GM12878 (cell line): ENCODE results near the gene IFNA4. TPM values are rescaled to one million over a fixed set of nuclear protein-coding genes. Genes with fewer than 3 reads are reported as not detected.
"Not testable (repeated sequence)": the region's sequence is repeated elsewhere in the genome, so short reads cannot be mapped to it uniquely, and the experiment has no call there.

Source experiments
- ATAC-seq: fragments of 200-7000 bp; cut with Tn5 transposase; 3 replicates; pipeline ENCODE4 v1.9.1; 2020; ENCODE audit warnings: mild to moderate bottlenecking, moderate library complexity
- BruUV-seq: library from RNA; stranded (reverse); fragments of 400-500 nt; replicated peaks from 2 replicates; lab custom pipeline; 2021; lab: Mats Ljungman, UMichigan
- CTCF ChIA-PET: fragments of 300-600 bp; sonication (Branson Sonifier 250); formaldehyde crosslinking; extraction: SDS; loops from one replicate; lab custom pipeline; 2021; ENCODE audit warnings: inconsistent platforms; lab: Yijun Ruan, JAX
- POLR2A ChIA-PET: fragments of 350-600 bp; formaldehyde crosslinking; extraction: SDS; loops from one replicate; lab custom pipeline; 2021; ENCODE audit warnings: inconsistent platforms; lab: Charles Lee
- RAD21 ChIA-PET: fragments of 300-600 bp; sonication (Branson Sonifier 250); formaldehyde crosslinking; loops from one replicate; lab custom pipeline; 2023; ENCODE audit warnings: antibody characterized with exemption; ENCODE audit not compliant: unreplicated experiment; lab: Charles Lee
- SMC1A ChIA-PET: fragments of 300-600 bp; sonication (Branson Sonifier 250); formaldehyde crosslinking; loops from one replicate; lab custom pipeline; 2023; ENCODE audit not compliant: unreplicated experiment, uncharacterized antibody; lab: Charles Lee
- DNase-seq: peaks from one replicate; pipeline ENCODE4 v3.0.0-alpha.2; 2011; ENCODE audit warnings: low read depth, low spot score
- FAIRE-seq: peaks from 3 replicates; lab custom pipeline; 2011; peaks lifted over from hg19 to GRCh38; lab: Jason Lieb, UNC
- H2AFZ ChIP-seq: 2 replicates; pipeline ENCODE4 v1.6.0; 2011; ENCODE audit warnings: low read depth, low read length, control low read depth; ENCODE audit not compliant: control insufficient read depth
- H3K27ac ChIP-seq: 2 replicates; pipeline ENCODE4 v1.5.1; 2011; ENCODE audit warnings: control low read depth; ENCODE audit not compliant: control insufficient read depth, insufficient read depth
- H3K27me3 ChIP-seq, 2 experiments: replicated peaks in 1 of 2; 2 replicates each; pipeline versions ENCODE4 v1.6.0 to v1.6.1; 2011; ENCODE audit warnings: low read length in 1 of 2; ENCODE audit not compliant: control insufficient read depth in 2 of 2, insufficient read depth in 2 of 2
- H3K36me3 ChIP-seq, 2 experiments: 2 replicates each; pipeline ENCODE4 v1.5.1; 2011; ENCODE audit warnings: low read length in 1 of 2; ENCODE audit not compliant: control insufficient read depth in 2 of 2, insufficient read depth in 2 of 2
- H3K4me1 ChIP-seq: 2 replicates; pipeline ENCODE4 v1.6.1; 2011; ENCODE audit warnings: mild to moderate bottlenecking, low read length, moderate library complexity, mixed read lengths; ENCODE audit not compliant: control insufficient read depth, insufficient read depth
- H3K4me2 ChIP-seq: 2 replicates; pipeline ENCODE4 v1.6.0; 2011; ENCODE audit warnings: control low read depth; ENCODE audit not compliant: control insufficient read depth, insufficient read depth
- H3K4me3 ChIP-seq: fragments of 200-600 bp; sonication (generic); 2 replicates; pipeline ENCODE4 v1.5.1; 2016
- H3K79me2 ChIP-seq: 2 replicates; pipeline ENCODE4 v1.6.0; 2011; ENCODE audit warnings: low read length; ENCODE audit not compliant: control insufficient read depth, insufficient read depth
- H3K9ac ChIP-seq: 2 replicates; pipeline ENCODE4 v1.8.0; 2011; ENCODE audit warnings: low read length, control low read depth, mixed read lengths; ENCODE audit not compliant: control insufficient read depth, insufficient read depth
- H3K9me3 ChIP-seq: replicated peaks from 3 replicates; pipeline ENCODE4 v1.5.1; 2011; ENCODE audit warnings: mild to moderate bottlenecking, low read length; ENCODE audit not compliant: control insufficient read depth, insufficient read depth
- H4K20me1 ChIP-seq: 2 replicates; pipeline ENCODE4 v1.6.0; 2011; ENCODE audit not compliant: control insufficient read depth, insufficient read depth
- RAD21 ChIP-seq: IDR thresholded peaks from 2 replicates; pipeline ENCODE4 v1.6.1; 2011; ENCODE audit warnings: mild to moderate bottlenecking, low read depth, low read length, moderate library complexity; ENCODE audit not compliant: insufficient read depth
- WGBS: methylation state at CpG from one replicate; pipeline ENCODE4 v1.1.6; 2016; ENCODE audit warnings: low lambda C conversion rate; ENCODE audit not compliant: insufficient replicate concordance, insufficient coverage; ENCODE audit errors: missing lambda C conversion rate; 5-methylcytosine and 5-hydroxymethylcytosine counted together
- in situ Hi-C: fragments of 300-500 bp; cut with MboI; formaldehyde crosslinking; loops from 9 replicates; pipeline ENCODE4 v1.14.3; 2018; ENCODE audit warnings: mixed read lengths
- intact Hi-C: fragments of 100-400 bp; cut with micrococcal nuclease; formaldehyde crosslinking; loops from one replicate; pipeline ENCODE4 v1.14.2; 2022; ENCODE audit not compliant: unreplicated experiment
- polyA plus RNA-seq, 11 experiments: library from polyadenylated mRNA; depleted of rRNA in 4 of 11; unstranded in 6 of 11; stranded (reverse) in 5 of 11; fragments of >200 nt; fragmentation: Nextera tagmentation in 4 of 11; fragmentation: Illumina TruSeq in 1 of 11; extraction: Ambion mirVana in 4 of 11; extraction: Trizol in 1 of 11; gene quantifications; 1 replicate in 1 of 11; 2 replicates in 10 of 11; pipeline versions ENCODE4 v1.2.1 to v1.2.3, GENCODE V29; 2011 to 2016; ENCODE audit warnings: inconsistent platforms in 2 of 11, missing spikeins in 2 of 11, low read depth in 1 of 11
- total RNA-seq, 4 experiments: library from RNA; depleted of rRNA in 3 of 4; stranded (reverse); fragments of >200 nt in 3 of 4; fragmentation: Illumina TruSeq in 1 of 4; extraction: Trizol in 1 of 4; gene quantifications; 2 replicates each; pipeline versions ENCODE4 v1.2.1 to v1.2.3, GENCODE V29; 2013 to 2021
- TF ChIP-seq, protein P1 (sequence below), 3 experiments: IDR thresholded peaks in 2 of 3; conservative IDR thresholded peaks in 1 of 3; 2 replicates each; pipeline ENCODE4 v1.5.1; 2011; ENCODE audit warnings: low read depth in 3 of 3, low read length in 3 of 3, mild to moderate bottlenecking in 3 of 3, control low read depth in 2 of 3, moderate library complexity in 2 of 3, inconsistent platforms in 1 of 3, mixed read lengths in 1 of 3; ENCODE audit not compliant: control insufficient read depth in 2 of 3, insufficient read depth in 1 of 3; ENCODE audit errors: extremely low read depth in 1 of 3

The IFNA4 gene
- total and polyA plus RNA-seq, 10 of the 15 experiments (the other 5 are each of a cell fraction or from before 2014, with no cell fraction given): not detected

DNA sequence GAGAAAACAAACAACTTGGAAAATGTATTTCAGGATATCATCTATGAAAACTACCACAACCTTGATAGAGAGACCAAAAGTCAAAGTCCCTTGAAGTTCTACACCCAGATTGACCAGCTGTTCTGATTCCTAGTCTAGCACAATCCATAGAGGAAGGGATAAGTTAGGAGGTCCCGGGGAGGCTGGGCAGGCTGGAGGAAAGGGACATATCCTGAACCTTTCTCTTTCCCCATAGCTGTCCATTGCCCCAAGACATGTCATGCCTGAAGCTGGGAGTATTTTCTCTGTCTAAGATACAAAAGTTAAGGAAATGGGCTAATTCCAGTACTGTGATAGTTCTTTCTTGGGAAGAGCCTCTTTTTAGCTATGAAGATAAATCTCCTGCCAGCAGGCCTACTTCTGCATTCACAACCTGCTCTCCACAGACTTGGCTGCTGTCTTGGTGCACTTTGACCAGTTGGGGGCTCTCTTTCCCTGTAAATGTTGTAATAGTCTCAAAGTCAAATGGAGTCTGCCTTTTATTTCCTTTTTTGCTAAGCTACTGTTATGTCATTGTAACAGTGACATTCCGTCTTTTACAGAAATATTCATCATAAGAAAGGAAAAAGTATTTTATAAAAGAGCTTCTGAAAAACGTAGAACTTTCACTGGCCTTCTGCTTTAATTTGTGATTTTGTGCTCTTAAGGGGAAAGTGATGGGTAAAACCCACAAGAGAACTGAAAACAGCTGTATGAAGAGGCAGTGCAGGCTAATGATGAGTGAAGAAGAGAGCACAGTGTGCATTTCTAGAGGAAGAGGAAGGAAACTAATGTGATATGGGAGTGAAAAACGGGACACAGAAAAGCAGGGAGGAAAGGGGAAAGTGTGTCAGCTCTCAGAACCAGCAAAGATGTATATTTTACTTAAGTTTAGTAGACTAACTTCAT lies 4.3 kb downstream of the IFNA4 start:
- POLR2A ChIA-PET, H3K4me2 ChIP-seq, H3K27ac ChIP-seq, H3K9ac ChIP-seq, in situ Hi-C loops, intact Hi-C loops, DNase-seq, H3K79me2 ChIP-seq, H3K36me3 ChIP-seq, H2AFZ ChIP-seq, H3K9me3 ChIP-seq, FAIRE-seq, H3K4me1 ChIP-seq, H4K20me1 ChIP-seq, H3K4me3 ChIP-seq, BruUV-seq, H3K27me3 ChIP-seq: not testable (repeated sequence)
- ChIA-PET CTCF (interaction anchor here (0.6 to 3.4 kb wide), 31 partner anchors 9 to 825 kb away, joined by 3 to 28 read pairs (median 4); partner anchors contain the start of gene IFNA21), RAD21 (interaction anchor here (0.6 to 1.3 kb wide), 8 partner anchors 9 to 249 kb away, joined by 3 to 9 read pairs (median 3); no protein-coding TSS in a partner anchor), SMC1A (interaction anchor here (0.6 to 1.9 kb wide), 16 partner anchors 9 to 1259 kb away, joined by 3 to 6 read pairs (median 4); no protein-coding TSS in a partner anchor)
- 22% methylated on average over 4 of the region's 4 CpGs for WGBS
- TF ChIP-seq, protein P1, sequence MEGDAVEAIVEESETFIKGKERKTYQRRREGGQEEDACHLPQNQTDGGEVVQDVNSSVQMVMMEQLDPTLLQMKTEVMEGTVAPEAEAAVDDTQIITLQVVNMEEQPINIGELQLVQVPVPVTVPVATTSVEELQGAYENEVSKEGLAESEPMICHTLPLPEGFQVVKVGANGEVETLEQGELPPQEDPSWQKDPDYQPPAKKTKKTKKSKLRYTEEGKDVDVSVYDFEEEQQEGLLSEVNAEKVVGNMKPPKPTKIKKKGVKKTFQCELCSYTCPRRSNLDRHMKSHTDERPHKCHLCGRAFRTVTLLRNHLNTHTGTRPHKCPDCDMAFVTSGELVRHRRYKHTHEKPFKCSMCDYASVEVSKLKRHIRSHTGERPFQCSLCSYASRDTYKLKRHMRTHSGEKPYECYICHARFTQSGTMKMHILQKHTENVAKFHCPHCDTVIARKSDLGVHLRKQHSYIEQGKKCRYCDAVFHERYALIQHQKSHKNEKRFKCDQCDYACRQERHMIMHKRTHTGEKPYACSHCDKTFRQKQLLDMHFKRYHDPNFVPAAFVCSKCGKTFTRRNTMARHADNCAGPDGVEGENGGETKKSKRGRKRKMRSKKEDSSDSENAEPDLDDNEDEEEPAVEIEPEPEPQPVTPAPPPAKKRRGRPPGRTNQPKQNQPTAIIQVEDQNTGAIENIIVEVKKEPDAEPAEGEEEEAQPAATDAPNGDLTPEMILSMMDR (IDR thresholded peaks at IDR 0.05 in 2 of 3, conservative IDR thresholded peaks at IDR 0.05 in 1 of 3; ENCODE audit: control insufficient read depth in 2 of 3, extremely low read depth in 1 of 3, insufficient read depth in 1 of 3, low read depth in 3 of 3, low read length in 3 of 3): peak; percentile 57 to 70 (median 57)
- peak; percentile 49; the same call in 1 of the 2 replicates for TF ChIP-seq RAD21
- ATAC-seq: peak; percentile 98
